Measurements from ENCODE around the gene ETF1. TPM values are rescaled to one million over a fixed set of nuclear protein-coding genes. Genes with fewer than 3 reads are reported as not detected.

ETF1 gene
- total and polyA plus RNA-seq, 9 of the 15 experiments (the other 6 are each of a cell fraction or from before 2014, with no cell fraction given): 53.7 to 209 (median 164) TPM

GRCh38 chr5:138464388-138465260 lies 78.4 kb downstream of the ETF1 start (continued):
- TF ChIP-seq CHAMP1 (IDR thresholded peaks at IDR 0.05) (no peak), ILF3 (IDR thresholded peaks at IDR 0.05; ENCODE audit: borderline replicate concordance) (no peak), MIER1 (IDR thresholded peaks at IDR 0.05; ENCODE audit: low read depth) (0 out of 2 replicates have a peak, but pooled peaks have one; percentile 16), POLR2H (tag; IDR thresholded peaks at IDR 0.05; ENCODE audit: low read depth) (peak; percentile 27; the same call in 1 of the 2 replicates), ZNF174 (CRISPR knock-in tag; IDR thresholded peaks at IDR 0.05) (no peak), E2F5 (CRISPR knock-in tag; IDR thresholded peaks at IDR 0.05) (no peak), GATAD2A (IDR thresholded peaks at IDR 0.05) (0 out of 2 replicates have a peak, but pooled peaks have one; percentile 60), POLR2B (IDR thresholded peaks at IDR 0.05; ENCODE audit: low read depth, partially characterized antibody) (peak; percentile 82), PHB (CRISPR knock-in tag; IDR thresholded peaks at IDR 0.05) (peak; percentile 90), CREB1 (IDR thresholded peaks at IDR 0.05) (no peak), CREB1 (CRISPR knock-in tag; IDR thresholded peaks at IDR 0.05) (no peak; the same call in 1 of the 2 replicates), ILK (tag; IDR thresholded peaks at IDR 0.05; ENCODE audit: borderline replicate concordance, low read depth) (no peak), ZNF165 (CRISPR knock-in tag; IDR thresholded peaks at IDR 0.05; ENCODE audit: borderline replicate concordance) (no peak), BCL6 (CRISPR knock-in tag; IDR thresholded peaks at IDR 0.05) (no peak), BCOR (IDR thresholded peaks at IDR 0.05) (no peak), NR2C1 (IDR thresholded peaks at IDR 0.05) (peak; percentile 74), NR2C1 (tag; IDR thresholded peaks at IDR 0.05) (peak; percentile 72), TAF15 (IDR thresholded peaks at IDR 0.05; ENCODE audit: low read depth, low read length) (no peak), TFAP4 (CRISPR knock-in tag; IDR thresholded peaks at IDR 0.05; ENCODE audit: borderline replicate concordance) (peak; percentile 97), BDP1 (IDR thresholded peaks at IDR 0.05; ENCODE audit: insufficient read depth, insufficient read length) (no peak), ZNF197 (CRISPR knock-in tag; IDR thresholded peaks at IDR 0.05; ENCODE audit: low read depth) (no peak), BCLAF1 (IDR thresholded peaks at IDR 0.05; ENCODE audit: borderline replicate concordance in 1 of 2, control insufficient read depth in 1 of 2, low read depth in 2 of 2, low read length in 1 of 2) (no peak)
